Measurements from ENCODE around the gene SUMO2. TPM values are rescaled to one million over a fixed set of nuclear protein-coding genes. Genes with fewer than 3 reads are reported as not detected.

Gene SUMO2
- total RNA-seq, 1 experiment from 2014 or later, result 859 TPM

DNA sequence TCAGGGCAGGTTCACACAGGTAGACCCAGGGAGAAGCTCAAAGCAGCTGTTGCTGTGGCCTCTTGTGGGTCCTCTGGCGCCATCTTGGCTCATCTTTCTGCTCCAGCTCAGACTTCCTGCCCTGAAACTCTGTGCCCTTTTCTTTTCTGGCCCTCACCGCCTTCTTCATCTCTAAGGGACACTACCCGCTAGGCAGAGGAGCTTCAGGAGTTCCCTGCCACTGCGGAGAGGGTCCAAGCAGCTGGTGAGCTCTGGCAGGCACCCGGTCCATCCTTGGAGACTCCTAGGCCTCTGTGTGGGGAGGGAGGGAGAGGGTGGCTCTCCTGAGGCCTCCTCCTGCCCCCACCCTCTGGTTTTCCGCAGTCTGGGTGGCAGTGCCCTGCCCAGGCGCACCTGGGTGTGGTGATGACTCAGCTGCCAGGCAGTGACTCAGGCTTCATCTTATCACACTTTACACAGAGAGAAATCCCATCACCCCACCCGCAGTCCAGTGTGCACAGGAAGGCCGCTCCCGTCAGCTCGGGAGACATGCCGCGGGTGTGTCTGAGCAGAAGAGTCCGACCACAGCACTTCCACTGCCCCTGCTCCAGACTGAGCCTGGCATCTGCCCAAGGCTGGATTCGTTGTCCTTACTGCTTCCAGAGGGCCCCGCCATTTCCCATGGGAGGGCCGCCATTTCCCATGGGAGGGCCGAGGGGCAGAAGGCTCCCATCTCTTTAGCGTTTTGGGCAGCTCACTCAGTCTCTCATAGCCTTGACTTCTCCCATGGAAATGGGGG is 58.5 kb downstream of the SUMO2 start:
- Histone ChIP-seq H3K36me3 (ENCODE audit: control insufficient read depth in 1 of 2, insufficient read depth in 2 of 2, low read length in 2 of 2) (peaks cover 0 to 25% of the 10 kb centered on the region in 2 experiments; a peak in 2 of 4 replicates), H3K27me3 (ENCODE audit: insufficient read depth, low read length) (no peaks in the 10 kb centered on the region), H3K79me2 (ENCODE audit: insufficient read depth, low read length) (peaks cover 77% of the 10 kb centered on the region), H3K4me3 (replicated peaks in 1 of 2; ENCODE audit: low read depth in 1 of 2, low read length in 2 of 2) (peak overlapping the region; percentile 44 to 55), H3K9me2 (ENCODE audit: insufficient read depth) (no peaks in the 10 kb centered on the region), H2AFZ (ENCODE audit: low read depth, low read length, poor library complexity, severe bottlenecking) (no peak overlapping the region), H3K9ac (ENCODE audit: low read length) (peak overlapping the region; percentile 78), H4K20me1 (ENCODE audit: insufficient read depth) (no peaks in the 10 kb centered on the region), H3K4me2 (ENCODE audit: low read length) (peak overlapping the region; percentile 81), H3K4me1 (ENCODE audit: control insufficient read depth in 1 of 2, insufficient read depth in 2 of 2, low read length in 2 of 2) (peaks cover 40 to 71% of the 10 kb centered on the region in 2 experiments), H3K27ac (ENCODE audit: low read depth, low read length) (peak overlapping the region; percentile 93), H3K9me3 (ENCODE audit: control insufficient read depth in 1 of 2, insufficient read depth in 1 of 2, low read depth in 1 of 2, low read length in 2 of 2) (no peaks in the 10 kb centered on the region)
- peak; percentile 90 for ATAC-seq
- CTCF ChIA-PET, result interaction anchor here (0.6 to 5.6 kb wide), 7 partner anchors 10 to 477 kb away, joined by 3 to 75 read pairs (median 6); no protein-coding TSS in a partner anchor
- RAD21 ChIA-PET (ENCODE audit: low non-redundant PET in 1 of 2, low total read pairs in 2 of 2, uncharacterized antibody in 2 of 2, unreplicated experiment in 2 of 2), result interaction anchor here (1.0 to 2.1 kb wide), 3 partner anchors 9 to 10 kb away, joined by 3 to 10 read pairs (median 6); no protein-coding TSS in a partner anchor
- POLR2A ChIA-PET, result interaction anchor here (0.6 to 5.0 kb wide), 31 partner anchors 8 to 218 kb away, joined by 3 to 44 read pairs (median 3); partner anchors contain the start of genes CDR2L, JPT1, MRPL58 and NUP85
- TSS peak; percentile 85 for BruUV-seq (replicated peaks)
- peak; percentile 99 for DNase-seq (ENCODE audit: low read depth, low spot score)
- intact Hi-C loops (cut with micrococcal nuclease), result loop anchor here (2.0 kb wide), 1 partner anchor 75 kb away; no protein-coding TSS in a partner anchor
- TF ChIP-seq REST (IDR thresholded peaks at IDR 0.05; ENCODE audit: low read depth) (no peak), FOSL1 (IDR thresholded peaks at IDR 0.05; ENCODE audit: low read depth) (no peak), CEBPB (IDR thresholded peaks at IDR 0.05; ENCODE audit: low read depth) (no peak), POLR2AphosphoS5 (IDR thresholded peaks at IDR 0.05; ENCODE audit: low read depth, low read length) (peak; percentile 78), ZNF274 (IDR thresholded peaks at IDR 0.05; ENCODE audit: low read depth, low read length) (no peak), SP1 (IDR thresholded peaks at IDR 0.05; ENCODE audit: low read depth) (no peak), POLR2A (IDR thresholded peaks at IDR 0.05; ENCODE audit: borderline replicate concordance, extremely low read depth, insufficient read depth, insufficient read length) (peak; percentile 77), CBX3 (IDR thresholded peaks at IDR 0.05; ENCODE audit: low read depth) (no peak), ELF1 (IDR thresholded peaks at IDR 0.05; ENCODE audit: borderline replicate concordance, low read depth) (no peak), EZH2 (IDR thresholded peaks at IDR 0.05) (no peak), ZBTB33 (IDR thresholded peaks at IDR 0.05; ENCODE audit: extremely low read depth, insufficient replicate concordance, low read length) (peak; percentile 78), TCF7L2 (IDR thresholded peaks at IDR 0.05; ENCODE audit: borderline replicate concordance, extremely low read depth, insufficient read depth, insufficient read length) (peak; percentile 84), SRF (IDR thresholded peaks at IDR 0.05; ENCODE audit: low read depth) (no peak), ZFX (IDR thresholded peaks at IDR 0.05) (peak; percentile 88), RAD21 (IDR thresholded peaks at IDR 0.05; ENCODE audit: low read depth) (no peak), JUND (IDR thresholded peaks at IDR 0.05) (no peak), EGR1 (IDR thresholded peaks at IDR 0.05; ENCODE audit: low read depth) (no peak), ATF3 (IDR thresholded peaks at IDR 0.05) (no peak)
- TF ChIP-seq, protein P1, sequence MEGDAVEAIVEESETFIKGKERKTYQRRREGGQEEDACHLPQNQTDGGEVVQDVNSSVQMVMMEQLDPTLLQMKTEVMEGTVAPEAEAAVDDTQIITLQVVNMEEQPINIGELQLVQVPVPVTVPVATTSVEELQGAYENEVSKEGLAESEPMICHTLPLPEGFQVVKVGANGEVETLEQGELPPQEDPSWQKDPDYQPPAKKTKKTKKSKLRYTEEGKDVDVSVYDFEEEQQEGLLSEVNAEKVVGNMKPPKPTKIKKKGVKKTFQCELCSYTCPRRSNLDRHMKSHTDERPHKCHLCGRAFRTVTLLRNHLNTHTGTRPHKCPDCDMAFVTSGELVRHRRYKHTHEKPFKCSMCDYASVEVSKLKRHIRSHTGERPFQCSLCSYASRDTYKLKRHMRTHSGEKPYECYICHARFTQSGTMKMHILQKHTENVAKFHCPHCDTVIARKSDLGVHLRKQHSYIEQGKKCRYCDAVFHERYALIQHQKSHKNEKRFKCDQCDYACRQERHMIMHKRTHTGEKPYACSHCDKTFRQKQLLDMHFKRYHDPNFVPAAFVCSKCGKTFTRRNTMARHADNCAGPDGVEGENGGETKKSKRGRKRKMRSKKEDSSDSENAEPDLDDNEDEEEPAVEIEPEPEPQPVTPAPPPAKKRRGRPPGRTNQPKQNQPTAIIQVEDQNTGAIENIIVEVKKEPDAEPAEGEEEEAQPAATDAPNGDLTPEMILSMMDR (IDR thresholded peaks at IDR 0.05 in 2 of 3, conservative IDR thresholded peaks at IDR 0.05 in 1 of 3; ENCODE audit: borderline replicate concordance in 1 of 3, insufficient read depth in 1 of 3, low read depth in 2 of 3, low read length in 2 of 3), result 0 out of 6 replicates have a peak, but pooled peaks of 1 of the 3 experiments have one; percentile 3

Data from HCT116 (cell line).